WI38 (cell line): Measurements from ENCODE around the gene THSD4.

Source experiments
- H3K4me3 ChIP-seq: 2 replicates; pipeline ENCODE4 v1.5.1; 2011; ENCODE audit warnings: low read depth, mild to moderate bottlenecking, control low read depth, low read length
- TF ChIP-seq, protein P1 (sequence below): IDR thresholded peaks from 2 replicates; pipeline ENCODE4 v1.5.1; 2012; ENCODE audit warnings: low read depth, mild to moderate bottlenecking, control low read depth, low read length

Gene THSD4

DNA sequence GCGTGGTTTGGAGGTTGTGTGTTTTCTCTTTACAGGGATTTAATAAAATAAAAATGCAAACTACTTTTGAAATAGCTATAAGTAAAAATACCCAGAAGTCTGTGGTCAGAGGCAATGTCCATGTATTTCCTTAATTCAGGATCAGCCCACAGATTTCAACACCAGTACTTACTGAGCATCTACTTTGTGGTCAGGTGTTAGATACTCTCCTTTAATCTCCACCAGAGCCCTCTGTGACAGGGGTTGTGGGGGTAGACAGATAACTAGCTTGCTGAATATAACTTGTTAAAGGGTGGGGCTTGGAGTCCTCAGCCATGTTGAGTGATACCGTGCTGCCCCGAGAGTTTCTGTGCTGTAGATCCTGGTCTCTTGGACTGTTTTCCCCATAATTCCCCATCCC lies 451.0 kb downstream of the THSD4 start:
- H3K4me3 ChIP-seq, result no peak overlapping the region
- TF ChIP-seq, protein P1, sequence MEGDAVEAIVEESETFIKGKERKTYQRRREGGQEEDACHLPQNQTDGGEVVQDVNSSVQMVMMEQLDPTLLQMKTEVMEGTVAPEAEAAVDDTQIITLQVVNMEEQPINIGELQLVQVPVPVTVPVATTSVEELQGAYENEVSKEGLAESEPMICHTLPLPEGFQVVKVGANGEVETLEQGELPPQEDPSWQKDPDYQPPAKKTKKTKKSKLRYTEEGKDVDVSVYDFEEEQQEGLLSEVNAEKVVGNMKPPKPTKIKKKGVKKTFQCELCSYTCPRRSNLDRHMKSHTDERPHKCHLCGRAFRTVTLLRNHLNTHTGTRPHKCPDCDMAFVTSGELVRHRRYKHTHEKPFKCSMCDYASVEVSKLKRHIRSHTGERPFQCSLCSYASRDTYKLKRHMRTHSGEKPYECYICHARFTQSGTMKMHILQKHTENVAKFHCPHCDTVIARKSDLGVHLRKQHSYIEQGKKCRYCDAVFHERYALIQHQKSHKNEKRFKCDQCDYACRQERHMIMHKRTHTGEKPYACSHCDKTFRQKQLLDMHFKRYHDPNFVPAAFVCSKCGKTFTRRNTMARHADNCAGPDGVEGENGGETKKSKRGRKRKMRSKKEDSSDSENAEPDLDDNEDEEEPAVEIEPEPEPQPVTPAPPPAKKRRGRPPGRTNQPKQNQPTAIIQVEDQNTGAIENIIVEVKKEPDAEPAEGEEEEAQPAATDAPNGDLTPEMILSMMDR, result no peak

DNA sequence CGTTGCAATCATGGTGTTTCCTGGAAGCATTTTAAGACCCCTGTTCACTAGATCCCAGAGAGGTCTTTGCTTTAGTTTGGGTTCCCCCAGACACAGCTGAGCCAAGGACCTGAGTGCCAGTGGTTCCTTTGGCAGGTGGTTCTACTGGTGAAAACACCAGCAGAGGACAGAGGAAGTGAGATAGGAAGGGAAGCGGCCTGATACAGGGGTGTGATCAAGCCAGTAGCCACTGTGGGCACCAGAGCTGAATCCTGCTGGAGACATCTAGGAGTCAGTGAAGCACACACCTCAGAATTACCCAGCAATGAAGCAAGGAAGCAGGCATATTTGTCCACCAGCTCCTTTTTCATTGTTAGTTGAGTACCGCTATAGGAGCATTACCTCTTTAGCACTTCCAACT lies 451.9 kb downstream of the THSD4 start:
- no peak overlapping the region for H3K4me3 ChIP-seq
- TF ChIP-seq, protein P1, result no peak

DNA sequence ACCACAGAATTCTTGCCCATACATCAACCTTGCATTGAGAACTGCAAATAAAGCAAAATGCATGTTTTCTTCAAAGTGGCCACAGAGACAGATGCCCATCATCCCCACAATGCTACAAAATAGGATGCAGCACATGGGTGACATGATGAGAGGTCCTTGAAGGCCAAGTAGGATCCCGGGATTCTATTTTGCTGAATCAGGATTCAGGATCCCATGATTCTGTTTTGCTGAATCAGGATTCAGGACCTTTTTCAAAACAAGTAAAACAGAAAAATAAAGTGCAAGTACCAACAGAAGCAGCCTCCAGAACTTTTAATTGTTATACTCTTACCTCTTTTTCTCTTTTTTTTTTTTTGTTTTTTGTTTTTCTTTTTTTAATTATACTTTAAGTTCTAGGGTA lies 453.0 kb downstream of the THSD4 start:
- TF ChIP-seq, protein P1, result no peak
- no peak overlapping the region for H3K4me3 ChIP-seq

DNA sequence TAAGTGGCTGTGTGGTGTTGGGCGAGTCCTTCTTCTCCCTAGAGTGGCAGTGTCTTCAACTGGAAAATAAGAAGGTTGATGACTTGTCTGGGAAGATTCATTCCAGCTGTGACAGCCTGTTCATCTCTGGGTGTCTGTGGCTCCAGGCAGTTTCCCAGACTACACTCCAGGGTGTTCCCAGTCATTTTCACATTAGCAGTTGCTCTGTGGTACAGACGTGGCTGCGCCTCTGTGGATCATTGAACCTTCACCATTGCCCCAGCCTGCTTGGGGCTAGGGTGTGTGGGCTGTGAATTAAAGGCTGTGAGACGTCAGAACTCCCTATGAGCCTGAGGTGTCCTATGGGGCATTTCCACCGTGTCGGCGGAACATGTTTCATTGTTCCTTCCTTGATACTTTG lies 455.5 kb downstream of the THSD4 start:
- TF ChIP-seq, protein P1, result no peak
- no peak overlapping the region for H3K4me3 ChIP-seq

DNA sequence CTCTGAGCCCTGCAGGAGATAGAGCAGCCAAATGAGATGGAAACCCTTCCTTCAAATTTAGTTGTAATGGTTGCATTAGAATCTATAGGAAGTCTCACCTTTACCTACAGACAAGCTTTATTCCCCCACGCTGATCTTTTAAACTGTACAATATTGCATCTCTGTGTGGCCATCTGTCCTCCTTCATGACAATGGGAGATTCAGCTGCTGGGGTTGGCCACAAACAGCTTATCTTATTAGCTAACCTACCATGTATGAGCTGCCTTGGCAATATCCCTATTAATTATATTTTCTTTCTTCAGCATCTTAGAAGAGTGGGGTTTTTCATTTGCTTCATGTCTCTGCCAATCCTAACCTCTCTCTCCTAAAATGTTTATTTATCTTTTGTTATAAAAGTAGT lies 456.4 kb downstream of the THSD4 start:
- H3K4me3 ChIP-seq, result no peak overlapping the region

DNA sequence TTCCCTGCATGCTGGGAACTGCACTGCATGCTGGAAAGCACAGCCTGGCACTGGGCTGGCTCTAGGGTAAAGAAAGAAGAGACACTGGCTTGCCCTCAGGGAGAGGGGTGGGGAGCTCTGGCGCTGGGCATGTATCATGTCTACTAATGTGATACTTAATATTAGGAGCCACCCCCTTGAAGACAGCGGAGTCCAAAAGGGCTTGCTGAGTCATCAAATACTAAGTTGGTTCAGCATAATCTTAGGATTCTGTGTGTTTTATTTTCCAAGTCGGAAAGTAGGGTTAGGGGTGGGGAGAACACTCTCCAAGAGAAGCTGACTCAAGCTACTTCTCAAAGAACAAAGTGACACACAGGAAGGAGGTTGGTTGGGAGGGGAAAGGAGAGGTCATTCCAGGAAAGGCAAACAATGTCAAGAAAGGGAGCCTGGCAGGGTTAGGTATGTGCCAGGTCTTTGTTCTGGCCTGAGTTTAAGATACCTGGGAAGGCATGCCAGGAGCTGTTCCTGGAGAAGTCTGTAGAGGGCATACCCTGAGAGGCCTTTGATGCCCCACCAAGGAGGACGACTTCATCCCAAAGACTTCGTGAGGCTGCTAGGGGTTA lies 457.3 kb downstream of the THSD4 start:
- TF ChIP-seq, protein P1, result no peak
- H3K4me3 ChIP-seq, result no peak overlapping the region

More for the DNA sequence above, 456.4 kb downstream of the THSD4 start:
- TF ChIP-seq, protein P1, result no peak

DNA sequence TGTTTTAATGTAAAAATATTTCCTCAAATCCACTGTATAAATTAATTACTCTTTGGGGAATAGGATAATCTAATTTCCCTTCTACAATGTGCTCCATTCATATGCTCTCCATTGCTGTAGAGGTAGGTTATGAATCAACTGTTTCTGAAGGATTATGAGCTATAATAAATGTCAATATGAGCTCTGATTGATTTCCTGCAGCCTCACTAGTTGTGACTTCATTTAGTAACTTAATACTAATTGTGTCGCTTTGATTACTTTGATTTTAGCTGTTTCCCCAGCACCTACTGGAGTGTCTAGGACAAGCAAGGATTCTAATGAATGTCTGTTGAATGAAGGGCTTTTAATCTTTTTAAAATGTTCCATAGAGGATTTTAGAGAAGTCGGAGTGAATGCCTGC lies 458.3 kb downstream of the THSD4 start:
- TF ChIP-seq, protein P1, result no peak
- H3K4me3 ChIP-seq, result no peak overlapping the region
